ENCODE results near the gene IL36RN. TPM values are rescaled to one million over a fixed set of nuclear protein-coding genes. Genes with fewer than 3 reads are reported as not detected.
A peak's percentile ranks its signal among the peaks of the same experiment; 100 is the strongest.

Gene IL36RN
- total RNA-seq, 1 donor from 2014 or later, result not detected

DNA sequence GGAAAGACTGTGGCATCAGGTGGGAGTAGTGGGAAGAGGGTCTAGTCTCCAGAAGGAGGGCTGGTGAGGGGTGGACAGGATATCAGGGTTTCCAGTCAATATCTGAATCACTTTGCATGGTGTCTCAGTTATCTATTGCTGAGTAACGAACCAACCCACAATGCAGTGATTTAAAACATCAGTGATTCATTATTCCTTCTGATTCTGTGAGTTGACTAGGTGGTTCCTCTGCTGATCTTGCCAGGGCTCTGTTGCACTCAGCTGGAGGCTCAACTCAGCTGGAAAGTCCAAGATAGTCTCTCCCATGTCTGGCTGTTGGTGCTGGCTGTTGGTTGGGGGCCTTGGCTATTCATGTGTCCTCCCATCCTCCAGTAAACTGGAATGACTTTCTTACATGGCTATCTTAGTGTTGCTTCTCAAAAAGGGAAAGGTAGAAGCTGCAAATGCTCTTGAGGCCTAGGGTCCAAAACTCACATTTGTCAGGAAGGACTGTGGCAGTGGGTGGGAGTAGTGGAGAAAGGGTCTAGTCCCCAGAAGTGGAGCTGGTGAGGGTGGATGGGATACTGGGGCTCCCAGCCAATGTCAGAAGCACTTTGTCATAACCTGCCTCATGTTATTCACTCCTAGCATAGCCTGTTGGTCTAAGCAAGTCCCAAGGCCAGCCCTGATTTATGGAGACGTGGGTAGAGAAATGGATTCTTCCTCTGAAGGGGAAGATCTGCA lies 22.7 kb downstream of the IL36RN start:
- Mint-ChIP-seq H3K36me3 (ENCODE audit: insufficient read depth) (no peaks in the 10 kb centered on the region), H3K9me3 (ENCODE audit: low read depth) (no peaks in the 10 kb centered on the region), H3K27me3 (peaks cover 21% of the 10 kb centered on the region), H3K27ac (no peak overlapping the region), H3K4me1 (ENCODE audit: low read depth) (peaks cover 5% of the 10 kb centered on the region), H3K4me3 (ENCODE audit: low read depth) (no peak overlapping the region)
- DNase-seq (ENCODE audit: low spot score, unreplicated experiment), result no peak
- TF ChIP-seq, protein P1, sequence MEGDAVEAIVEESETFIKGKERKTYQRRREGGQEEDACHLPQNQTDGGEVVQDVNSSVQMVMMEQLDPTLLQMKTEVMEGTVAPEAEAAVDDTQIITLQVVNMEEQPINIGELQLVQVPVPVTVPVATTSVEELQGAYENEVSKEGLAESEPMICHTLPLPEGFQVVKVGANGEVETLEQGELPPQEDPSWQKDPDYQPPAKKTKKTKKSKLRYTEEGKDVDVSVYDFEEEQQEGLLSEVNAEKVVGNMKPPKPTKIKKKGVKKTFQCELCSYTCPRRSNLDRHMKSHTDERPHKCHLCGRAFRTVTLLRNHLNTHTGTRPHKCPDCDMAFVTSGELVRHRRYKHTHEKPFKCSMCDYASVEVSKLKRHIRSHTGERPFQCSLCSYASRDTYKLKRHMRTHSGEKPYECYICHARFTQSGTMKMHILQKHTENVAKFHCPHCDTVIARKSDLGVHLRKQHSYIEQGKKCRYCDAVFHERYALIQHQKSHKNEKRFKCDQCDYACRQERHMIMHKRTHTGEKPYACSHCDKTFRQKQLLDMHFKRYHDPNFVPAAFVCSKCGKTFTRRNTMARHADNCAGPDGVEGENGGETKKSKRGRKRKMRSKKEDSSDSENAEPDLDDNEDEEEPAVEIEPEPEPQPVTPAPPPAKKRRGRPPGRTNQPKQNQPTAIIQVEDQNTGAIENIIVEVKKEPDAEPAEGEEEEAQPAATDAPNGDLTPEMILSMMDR (IDR thresholded peaks at IDR 0.05; ENCODE audit: unreplicated experiment), result no peak

DNA sequence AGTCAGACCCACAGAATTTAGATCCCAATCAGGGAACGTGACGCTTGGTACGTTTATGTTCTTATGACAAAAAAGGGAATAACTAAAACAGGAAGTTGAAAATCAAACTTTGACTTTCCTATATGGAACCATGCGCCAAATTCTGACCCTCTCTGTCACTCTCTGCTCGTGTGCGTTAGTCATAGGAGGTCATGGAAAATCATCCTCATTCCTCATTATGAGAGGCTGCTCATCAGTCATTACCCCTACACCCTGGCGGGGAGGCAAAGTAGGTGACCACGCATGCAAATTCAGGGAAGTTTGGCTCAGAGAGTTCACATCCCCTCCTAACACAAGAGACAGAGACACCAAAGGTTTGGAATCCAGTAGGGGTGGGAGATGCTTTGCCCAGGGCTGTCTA lies 24.3 kb downstream of the IL36RN start:
- DNase-seq (ENCODE audit: low spot score, unreplicated experiment), result no peak
- H3K4me1 Mint-ChIP-seq (ENCODE audit: low read depth), result peaks cover 2% of the 10 kb centered on the region
- no peaks in the 10 kb centered on the region for H3K9me3 Mint-ChIP-seq (ENCODE audit: low read depth)
- H3K27me3 Mint-ChIP-seq, result peaks cover 18% of the 10 kb centered on the region
- no peaks in the 10 kb centered on the region for H3K36me3 Mint-ChIP-seq (ENCODE audit: insufficient read depth)
- H3K4me3 Mint-ChIP-seq (ENCODE audit: low read depth), result no peak overlapping the region
- TF ChIP-seq, protein P1 (IDR thresholded peaks at IDR 0.05; ENCODE audit: unreplicated experiment), result no peak
- H3K27ac Mint-ChIP-seq, result no peak overlapping the region

DNA sequence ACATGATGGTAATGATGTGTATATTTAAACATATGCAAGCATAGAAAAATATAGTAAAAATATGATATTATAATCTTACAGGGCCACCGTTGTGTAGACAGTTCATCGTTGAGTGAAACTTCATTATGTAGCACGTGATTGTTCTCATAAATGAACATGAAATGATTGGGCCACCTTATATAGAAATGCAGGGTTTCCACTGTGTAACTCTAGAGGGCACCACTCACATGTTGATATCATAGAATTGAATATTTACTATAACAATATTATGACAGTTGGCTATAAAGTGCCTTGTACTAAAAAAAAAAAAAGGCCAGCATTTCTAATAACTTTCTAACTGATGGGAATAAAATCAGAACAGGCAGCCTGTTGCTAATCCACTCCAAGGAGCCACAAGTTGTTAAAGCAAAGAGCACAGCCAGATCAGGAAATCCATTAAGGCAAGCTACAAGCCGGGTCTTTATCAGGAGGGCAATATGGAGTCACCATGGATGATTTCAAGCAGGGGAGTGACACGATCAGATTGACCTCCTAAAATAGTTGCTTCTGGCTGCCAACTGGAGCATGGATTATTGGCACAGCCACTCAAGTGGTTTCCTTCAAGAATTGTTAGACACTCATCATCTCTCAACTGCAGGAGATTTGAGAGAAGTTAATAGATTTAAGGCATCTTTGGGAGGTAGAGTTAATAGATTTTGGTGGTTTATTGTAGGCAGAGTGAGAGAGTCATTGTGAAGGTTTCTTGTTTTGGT lies 25.4 kb downstream of the IL36RN start:
- Mint-ChIP-seq H3K4me1 (ENCODE audit: low read depth) (no peaks in the 10 kb centered on the region), H3K4me3 (ENCODE audit: low read depth) (no peak overlapping the region), H3K27ac (no peak overlapping the region), H3K27me3 (peaks cover 18% of the 10 kb centered on the region), H3K9me3 (ENCODE audit: low read depth) (no peaks in the 10 kb centered on the region), H3K36me3 (ENCODE audit: insufficient read depth) (no peaks in the 10 kb centered on the region)
- no peak for DNase-seq (ENCODE audit: low spot score, unreplicated experiment)
- TF ChIP-seq, protein P1 (IDR thresholded peaks at IDR 0.05; ENCODE audit: unreplicated experiment), result peak; percentile 36

DNA sequence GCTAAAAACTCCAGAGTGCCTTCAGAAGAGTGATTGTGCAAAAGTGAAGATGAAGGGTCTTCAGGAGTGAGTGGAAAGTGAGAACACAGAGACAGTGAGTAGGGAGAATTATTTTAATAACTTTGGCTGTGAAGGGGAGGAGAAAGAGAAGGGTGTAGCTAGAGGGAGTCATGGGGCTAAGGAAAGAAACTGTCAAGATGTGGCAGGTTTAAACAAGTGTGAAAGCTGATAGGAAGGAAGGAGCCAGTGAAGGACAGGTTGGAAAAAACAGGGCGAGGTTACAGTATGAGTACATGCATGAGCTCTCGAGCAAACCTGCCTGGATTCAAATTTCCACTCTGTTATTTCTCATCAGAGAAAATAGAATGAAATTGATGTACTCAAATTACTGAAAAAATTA lies 26.5 kb downstream of the IL36RN start:
- Mint-ChIP-seq H3K36me3 (ENCODE audit: insufficient read depth) (no peaks in the 10 kb centered on the region), H3K4me3 (ENCODE audit: low read depth) (no peak overlapping the region), H3K9me3 (ENCODE audit: low read depth) (no peaks in the 10 kb centered on the region), H3K27me3 (peaks cover 18% of the 10 kb centered on the region), H3K4me1 (ENCODE audit: low read depth) (no peaks in the 10 kb centered on the region), H3K27ac (no peak overlapping the region)
- TF ChIP-seq, protein P1 (IDR thresholded peaks at IDR 0.05; ENCODE audit: unreplicated experiment), result no peak
- DNase-seq (ENCODE audit: low spot score, unreplicated experiment), result no peak

DNA sequence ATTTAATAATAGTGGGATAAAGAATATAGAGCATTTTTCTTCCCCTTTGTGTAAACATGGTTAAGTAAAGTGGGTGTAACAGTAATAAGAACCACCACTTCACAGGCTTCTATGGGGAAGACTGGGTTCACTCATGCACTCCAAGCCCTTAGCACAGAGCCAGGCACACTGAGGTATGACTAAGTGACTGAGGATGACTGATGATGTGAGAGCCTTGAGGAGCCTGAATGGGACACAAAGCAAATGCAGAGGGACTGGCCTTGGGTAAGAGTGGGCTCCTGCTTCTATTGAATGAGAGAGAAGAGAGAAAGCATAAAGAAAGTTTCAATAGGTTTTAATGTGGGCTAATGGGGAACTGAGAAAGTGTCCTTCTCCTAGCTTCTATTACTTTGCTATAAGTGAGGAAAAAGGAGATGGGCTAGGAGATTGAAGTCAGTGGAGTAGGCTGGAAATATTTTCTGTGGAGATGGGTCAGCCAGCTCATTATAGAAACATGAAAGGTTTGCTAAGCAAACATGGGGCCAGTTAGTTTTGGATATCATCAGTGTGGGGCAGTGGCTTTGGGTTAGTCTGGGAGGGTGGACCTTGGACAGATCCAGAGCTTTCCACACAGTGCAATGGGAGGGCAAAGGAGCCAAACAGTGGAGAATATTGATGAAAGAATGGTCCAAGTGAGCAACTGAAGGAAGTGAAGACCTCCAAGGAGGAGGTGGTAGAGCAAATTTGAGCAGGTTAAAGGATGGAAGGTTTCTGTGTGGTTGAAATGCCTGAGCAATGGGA lies 29.4 kb downstream of the IL36RN start:
- TF ChIP-seq, protein P1 (IDR thresholded peaks at IDR 0.05; ENCODE audit: unreplicated experiment), result no peak
- H3K4me1 Mint-ChIP-seq (ENCODE audit: low read depth), result no peaks in the 10 kb centered on the region
- H3K4me3 Mint-ChIP-seq (ENCODE audit: low read depth), result no peak overlapping the region
- no peak for DNase-seq (ENCODE audit: low spot score, unreplicated experiment)
- no peaks in the 10 kb centered on the region for H3K9me3 Mint-ChIP-seq (ENCODE audit: low read depth)
- no peak overlapping the region for H3K27ac Mint-ChIP-seq
- H3K36me3 Mint-ChIP-seq (ENCODE audit: insufficient read depth), result no peaks in the 10 kb centered on the region
- peaks cover 9% of the 10 kb centered on the region for H3K27me3 Mint-ChIP-seq

All from progenitor cell of endocrine pancreas (in vitro differentiated cells).